ENCODE measurements around the gene CATSPERZ. TPM values are rescaled to one million over a fixed set of nuclear protein-coding genes. Genes with fewer than 3 reads are reported as not detected.
A peak's percentile ranks its signal among the peaks of the same experiment; 100 is the strongest.

CATSPERZ gene
- total and polyA plus RNA-seq, 2 of the 13 experiments (the other 11 are each of a cell fraction or from before 2014, with no cell fraction given), result 0.22 to 0.48 TPM

GRCh38 chr11:64255135-64256128 lies 44.7 kb upstream of the CATSPERZ start (continued):
- no peak for TF ChIP-seq ZNF687 (CRISPR knock-in tag; IDR thresholded peaks at IDR 0.05)

GRCh38 chr11:64256300-64256699 lies 43.9 kb upstream of the CATSPERZ start:
- Histone ChIP-seq H3K27me3 (ENCODE audit: control insufficient read depth in 1 of 2, insufficient read depth in 2 of 2, low read length in 2 of 2) (no peaks in the 10 kb centered on the region; a peak in 1 of 5 replicates), H3K4me2 (ENCODE audit: low read depth, low read length) (no peak overlapping the region), H2AFZ (ENCODE audit: low read length) (no peak overlapping the region), H3K4me3 (replicated peaks in 1 of 3; ENCODE audit: insufficient read depth in 1 of 3, low read depth in 2 of 3, low read length in 3 of 3) (no peak overlapping the region), H3K36me3 (replicated peaks in 1 of 2; ENCODE audit: control insufficient read depth in 1 of 2, insufficient read depth in 2 of 2, low read length in 2 of 2) (peaks cover 13 to 30% of the 10 kb centered on the region in 2 experiments; a peak in 4 of 5 replicates), H3K27ac (ENCODE audit: extremely low read length, insufficient read depth, low read length) (no peak overlapping the region), H3K9ac (ENCODE audit: insufficient read depth, low read depth, low read length) (no peak overlapping the region), H3K9me3 (ENCODE audit: low read length) (no peaks in the 10 kb centered on the region), H3K79me2 (ENCODE audit: insufficient read depth, low read length) (peaks cover 7% of the 10 kb centered on the region), H3K4me1 (ENCODE audit: insufficient read depth, low read length) (peaks cover 15% of the 10 kb centered on the region), H4K20me1 (ENCODE audit: insufficient read depth, low read length) (no peaks in the 10 kb centered on the region)
- no peak for FAIRE-seq
- no peak for ATAC-seq
- CTCF ChIA-PET (ENCODE audit: low intra/inter-chr PET ratio, low total read pairs), result no interaction called here
- in situ Hi-C loops (cut with HindIII; ENCODE audit: extremely low pct_ligation_motif_present, low pct_unique_long_range_greater_than_20kb), result no loop called here
- BruUV-seq (replicated peaks), result no TSS peak
- 100% methylated on average over 10 of the region's 15 CpGs for WGBS (ENCODE audit: low lambda C conversion rate)
- POLR2A ChIA-PET, result no interaction called here
- no peak for DNase-seq (ENCODE audit: low spot score)
- no peak for TF ChIP-seq ZNF354B (CRISPR knock-in tag; IDR thresholded peaks at IDR 0.05)
- peak; percentile 50; the same call in 1 of the 2 replicates for TF ChIP-seq ZNF329 (CRISPR knock-in tag; IDR thresholded peaks at IDR 0.05; ENCODE audit: low read depth)
- intact Hi-C loops (cut with micrococcal nuclease; ENCODE audit: unreplicated experiment), result no loop called here

Measured in HepG2 (cell line).